Jurkat, Clone E6-1 (cell line): ENCODE results near the gene PLA2G1B.

ENCODE experiments used
- DNase-seq: peaks from one replicate; pipeline ENCODE4 v3.0.0-alpha.2; 2011; ENCODE audit warnings: low read depth, low spot score
- H3K4me3 ChIP-seq: 2 replicates; pipeline ENCODE4 v1.5.1; 2011; ENCODE audit warnings: mild to moderate bottlenecking, low read length, control low read depth, moderate library complexity

The PLA2G1B gene

GRCh38 chr12:120284381-120284780, 43.2 kb downstream of the PLA2G1B start:
- no peak overlapping the region for H3K4me3 ChIP-seq
- no peak for DNase-seq

- H3K4me3 ChIP-seq = no peak overlapping the region
- no peak for DNase-seq
Observed at GRCh38 chr12:120283318-120283717, 44.3 kb downstream of the PLA2G1B start.

DNA sequence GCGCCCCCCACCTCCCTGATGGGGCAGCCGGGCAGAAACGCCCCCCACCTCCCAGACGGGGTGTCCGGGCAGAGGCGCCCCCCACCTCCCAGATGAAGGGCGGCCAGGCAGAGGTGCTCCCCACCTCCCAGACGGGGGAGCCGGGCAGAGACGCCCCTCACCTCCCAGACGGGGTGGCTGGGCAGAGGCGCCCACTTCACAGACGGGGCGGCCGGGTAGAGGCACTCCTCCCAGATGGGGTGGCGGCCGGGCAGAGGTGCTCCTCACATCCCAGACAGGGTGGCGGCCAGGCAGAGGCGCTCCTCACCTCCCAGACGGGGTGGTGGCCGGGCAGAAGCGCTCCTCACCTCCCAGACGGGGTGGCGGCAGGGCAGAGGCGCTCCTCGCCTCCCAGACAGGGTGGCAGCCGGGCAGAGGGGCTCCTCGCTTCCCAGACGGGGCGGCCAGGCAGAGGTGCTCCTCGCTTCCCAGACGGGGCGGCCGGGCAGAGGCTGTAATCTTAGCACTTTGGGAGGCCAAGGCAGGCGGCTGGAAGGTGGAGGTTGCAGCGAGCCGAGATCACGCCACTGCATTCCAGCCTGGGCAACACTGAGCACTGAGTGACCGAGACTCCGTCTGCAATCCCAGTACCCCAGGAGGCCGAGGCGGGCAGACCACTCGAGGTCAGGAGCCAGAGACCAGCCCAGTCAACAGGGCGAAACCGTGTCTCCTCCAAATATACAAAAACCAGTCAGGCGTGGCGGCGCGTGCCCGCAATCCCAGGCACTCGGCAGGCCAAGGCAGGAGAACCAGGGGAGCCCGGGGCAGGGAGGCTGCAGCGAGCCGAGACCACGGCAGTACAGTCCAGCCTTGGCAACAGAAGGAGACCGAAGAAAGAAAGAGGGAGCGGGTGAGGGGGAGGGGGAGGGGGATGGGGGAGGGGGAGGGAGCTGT, 49.2 kb downstream of the PLA2G1B start:
- H3K4me3 ChIP-seq = no peak overlapping the region

DNA sequence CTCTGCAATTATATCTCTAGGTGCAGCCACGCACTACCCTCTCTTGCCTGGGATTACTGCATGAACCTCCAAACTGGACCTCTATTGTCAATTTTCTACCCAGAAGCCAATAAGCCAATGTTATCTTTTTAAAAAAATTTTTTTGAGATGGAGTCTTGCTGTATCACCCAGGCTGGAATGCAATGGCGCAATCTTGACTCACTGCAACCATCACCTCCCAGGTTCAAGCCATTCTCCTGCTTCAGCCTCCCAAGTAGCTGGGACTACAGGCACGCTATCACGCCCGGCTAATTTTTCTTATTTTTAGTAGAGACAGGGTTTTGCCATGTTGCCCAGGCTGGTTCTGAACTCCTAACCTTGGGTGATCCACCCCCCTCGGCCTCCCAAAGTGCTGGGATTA, 50.8 kb downstream of the PLA2G1B start:
- no peak for DNase-seq
- H3K4me3 ChIP-seq = no peak overlapping the region

More for the DNA sequence above, 49.2 kb downstream of the PLA2G1B start:
- no peak for DNase-seq
